Colonic mucosa (tissue), 4 donors: Measurements from ENCODE around the gene SYNJ2. TPM values are rescaled to one million over a fixed set of nuclear protein-coding genes. Genes with fewer than 3 reads are reported as not detected.

ENCODE experiments used
- DNase-seq: peaks from one replicate; pipeline ENCODE4 v3.0.0-alpha.2; 2020
- H3K27ac ChIP-seq: fragments of 200-600 bp; one replicate; pipeline ENCODE4 v1.8.0; 2021
- H3K27me3 ChIP-seq: fragments of 200-600 bp; one replicate; pipeline ENCODE4 v1.8.0; 2021
- H3K36me3 ChIP-seq: fragments of 200-600 bp; one replicate; pipeline ENCODE4 v1.8.0; 2021
- H3K4me1 ChIP-seq: fragments of 200-600 bp; one replicate; pipeline ENCODE4 v1.8.0; 2021; ENCODE audit warnings: mild to moderate bottlenecking
- H3K4me3 ChIP-seq: fragments of 200-600 bp; one replicate; pipeline ENCODE4 v1.8.0; 2021
- H3K9ac ChIP-seq, 2 donors: one replicate each; pipeline ENCODE4 v1.7.0; 2013; ENCODE audit warnings: control low read depth in 2 of 2, low read depth in 2 of 2, low read length in 2 of 2
- H3K9me3 ChIP-seq: fragments of 200-600 bp; one replicate; pipeline ENCODE4 v1.8.0; 2021
- CTCF ChIP-seq: fragments of 200-600 bp; IDR thresholded peaks from one replicate; pipeline ENCODE4 v1.8.0; 2022; ENCODE audit warnings: antibody characterized with exemption, mild to moderate bottlenecking
- intact Hi-C: fragments of 100-400 bp; cut with DNase I; formaldehyde crosslinking; loops from one replicate; pipeline ENCODE4 v1.14.1; 2022
- total RNA-seq, 2 donors: library from RNA; stranded (reverse); fragmentation: NEBNext Ultra II Directional in 1 of 2; extraction: Animal tissue kit (Norgen Biotek cat#: 25700) in 1 of 2; gene quantifications; one replicate each; pipeline ENCODE4 v1.2.1, GENCODE V29; 2021
- donor health status: healthy.
- donor health status: DM: no; HTN: no; CAD: no.
- donor health status: DM: no; HTN: no; CAD: no.

SYNJ2 gene
- total RNA-seq, 2 donors from 2014 or later: 46.0 to 53.5 TPM

- H3K27ac ChIP-seq: no peak overlapping the region
- no peaks in the 10 kb centered on the region for H3K9me3 ChIP-seq
- no peak overlapping the region for H3K4me3 ChIP-seq
- H3K36me3 ChIP-seq: no peaks in the 10 kb centered on the region
- no peaks in the 10 kb centered on the region for H3K27me3 ChIP-seq
- no peak overlapping the region for H3K9ac ChIP-seq
- TF ChIP-seq CTCF: no peak
- peaks cover 25% of the 10 kb centered on the region for H3K4me1 ChIP-seq
- no peak for DNase-seq
- intact Hi-C loops: no loop called here
Observed at GRCh38 chr6:158000530-158001307, 19.1 kb downstream of the SYNJ2 start.

GRCh38 chr6:158002249-158002950 is 20.7 kb downstream of the SYNJ2 start:
- Histone ChIP-seq H3K36me3 (no peaks in the 10 kb centered on the region), H3K9ac (peak overlapping the region; percentile 16 to 60), H3K9me3 (no peaks in the 10 kb centered on the region), H3K4me1 (peaks cover 25% of the 10 kb centered on the region), H3K27ac (peak overlapping the region; percentile 82), H3K27me3 (no peaks in the 10 kb centered on the region), H3K4me3 (no peak overlapping the region)
- intact Hi-C loops: no loop called here
- no peak for TF ChIP-seq CTCF
- peak; percentile 90 for DNase-seq

GRCh38 chr6:158002951-158003853 is 21.5 kb downstream of the SYNJ2 start:
- peaks cover 25% of the 10 kb centered on the region for H3K4me1 ChIP-seq
- H3K9me3 ChIP-seq: no peaks in the 10 kb centered on the region
- peak; percentile 71 for DNase-seq
- no peak for TF ChIP-seq CTCF
- H3K27ac ChIP-seq: peak overlapping the region; percentile 82
- no peak overlapping the region for H3K4me3 ChIP-seq
- intact Hi-C loops: no loop called here
- H3K36me3 ChIP-seq: no peaks in the 10 kb centered on the region
- no peaks in the 10 kb centered on the region for H3K27me3 ChIP-seq
- peak overlapping the region; percentile 16 to 60 for H3K9ac ChIP-seq

- no peak overlapping the region for H3K4me3 ChIP-seq
- H3K36me3 ChIP-seq: no peaks in the 10 kb centered on the region
- H3K4me1 ChIP-seq: peaks cover 25% of the 10 kb centered on the region
- H3K9me3 ChIP-seq: no peaks in the 10 kb centered on the region
- H3K9ac ChIP-seq: peak overlapping the region; percentile 14 to 60
- peak overlapping the region; percentile 82 for H3K27ac ChIP-seq
- no peak for DNase-seq
- TF ChIP-seq CTCF: no peak
- H3K27me3 ChIP-seq: no peaks in the 10 kb centered on the region
- intact Hi-C loops: no loop called here
Observed at GRCh38 chr6:158003910-158004700, 22.4 kb downstream of the SYNJ2 start.

GRCh38 chr6:158004701-158005095 is 23.0 kb downstream of the SYNJ2 start:
- Histone ChIP-seq H3K4me3 (no peak overlapping the region), H3K36me3 (no peaks in the 10 kb centered on the region), H3K9me3 (no peaks in the 10 kb centered on the region), H3K27ac (no peak overlapping the region), H3K9ac (no peak overlapping the region), H3K27me3 (no peaks in the 10 kb centered on the region), H3K4me1 (peaks cover 25% of the 10 kb centered on the region)
- TF ChIP-seq CTCF: no peak
- intact Hi-C loops: no loop called here
- DNase-seq: no peak
